ENCODE results near the gene IGLL5.
A peak's percentile ranks its signal among the peaks of the same experiment; 100 is the strongest.

The IGLL5 gene

GRCh38 chr22:22887621-22888503 lies at the start of gene IGLL5:
Gene IGLL5 (plus strand): TSS chr22:22887816. CDS start chr22:22888054, 238 bp downstream.
- DNase-seq (ENCODE audit: low spot score): no peak

- no peak for DNase-seq (ENCODE audit: low spot score)
Observed at GRCh38 chr22:22838148-22838786, 49.3 kb upstream of the IGLL5 start.

GRCh38 chr22:22839570-22840314 lies 47.9 kb upstream of the IGLL5 start:
- DNase-seq (ENCODE audit: low spot score): no peak

- no peak for DNase-seq (ENCODE audit: low spot score)
Observed at GRCh38 chr22:22840780-22841179, 46.8 kb upstream of the IGLL5 start.

- no peak for DNase-seq (ENCODE audit: low spot score)
Observed at GRCh38 chr22:22841598-22841997, 46.0 kb upstream of the IGLL5 start.

- no peak for DNase-seq (ENCODE audit: low spot score)
Observed at GRCh38 chr22:22842085-22842484, 45.5 kb upstream of the IGLL5 start.

GRCh38 chr22:22843848-22844247 lies 43.8 kb upstream of the IGLL5 start:
- no peak for DNase-seq (ENCODE audit: low spot score)

GRCh38 chr22:22847241-22847640 lies 40.4 kb upstream of the IGLL5 start:
- DNase-seq (ENCODE audit: low spot score): no peak

- peak; percentile 63 for DNase-seq (ENCODE audit: low spot score)
Observed at GRCh38 chr22:22848364-22848866, 39.2 kb upstream of the IGLL5 start.

- DNase-seq (ENCODE audit: low spot score): no peak
Observed at GRCh38 chr22:22849640-22850610, 37.7 kb upstream of the IGLL5 start.

GRCh38 chr22:22851969-22852368 lies 35.6 kb upstream of the IGLL5 start:
- DNase-seq (ENCODE audit: low spot score): no peak

GRCh38 chr22:22853713-22854112 lies 33.9 kb upstream of the IGLL5 start:
- no peak for DNase-seq (ENCODE audit: low spot score)

GRCh38 chr22:22854466-22854865 lies 33.1 kb upstream of the IGLL5 start:
- no peak for DNase-seq (ENCODE audit: low spot score)

- DNase-seq (ENCODE audit: low spot score): no peak
Observed at GRCh38 chr22:22855085-22855484, 32.5 kb upstream of the IGLL5 start.

GRCh38 chr22:22855617-22856308 lies 31.9 kb upstream of the IGLL5 start:
- DNase-seq (ENCODE audit: low spot score): peak; percentile 16

- no peak for DNase-seq (ENCODE audit: low spot score)
Observed at GRCh38 chr22:22856364-22856763, 31.3 kb upstream of the IGLL5 start.

- DNase-seq (ENCODE audit: low spot score): no peak
Observed at GRCh38 chr22:22856885-22857606, 30.6 kb upstream of the IGLL5 start.

GRCh38 chr22:22857607-22858558 lies 29.7 kb upstream of the IGLL5 start:
- DNase-seq (ENCODE audit: low spot score): no peak

- no peak for DNase-seq (ENCODE audit: low spot score)
Observed at GRCh38 chr22:22858559-22858937, 29.1 kb upstream of the IGLL5 start.
